ENCODE data around the gene CTSF. TPM values are rescaled to one million over a fixed set of nuclear protein-coding genes. Genes with fewer than 3 reads are reported as not detected.

Gene CTSF
- total and polyA plus RNA-seq, 3 experiments from 2014 or later, result 5.6 to 20.6 (median 6.0) TPM

DNA sequence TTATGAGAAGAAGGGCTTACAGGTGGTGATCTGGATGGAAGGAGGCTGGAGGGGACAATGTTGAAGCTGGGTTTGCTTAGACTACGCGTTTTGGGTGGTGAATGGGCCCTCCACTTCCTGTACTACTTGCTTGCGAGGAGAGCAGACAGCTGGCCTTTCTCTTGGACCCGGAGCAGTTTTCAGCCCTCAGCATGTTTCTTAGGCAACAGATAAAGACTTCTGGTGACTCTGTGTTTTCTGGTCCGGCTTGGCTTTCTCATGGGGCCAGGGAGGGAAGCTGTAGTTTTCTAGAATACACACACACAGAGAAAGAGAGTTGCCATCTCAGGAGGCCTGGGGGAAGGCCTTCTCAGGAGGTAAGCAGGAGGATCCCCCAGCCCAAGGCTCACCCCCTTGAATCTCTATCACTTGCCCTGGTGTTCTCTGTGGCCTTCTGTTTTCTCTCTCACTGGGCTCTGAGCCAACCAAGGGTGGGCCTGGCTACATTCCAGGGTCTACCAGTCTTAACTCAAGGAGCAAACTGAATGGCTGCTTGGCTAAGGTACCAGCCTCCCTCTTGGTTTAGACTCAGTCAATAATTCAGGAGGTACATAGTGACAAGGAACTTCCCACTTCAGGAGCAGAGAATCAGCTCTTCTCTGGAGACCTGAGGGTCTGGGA lies 27.0 kb upstream of the CTSF start:
- ChIA-PET POLR2A (interaction anchor here (0.5 to 1.6 kb wide), 5 partner anchors 21 to 278 kb away, joined by 3 to 5 read pairs (median 4); partner anchors contain the start of gene RBM14), CTCF (interaction anchor here (1.1 to 1.9 kb wide), 6 partner anchors 15 to 239 kb away, joined by 3 read pairs; partner anchors contain the start of gene RBM4B)
- Mint-ChIP-seq H3K36me3 (peaks cover 0 to 21% (median under 1%) of the 10 kb centered on the region in 3 donors), H3K4me3 (peak overlapping the region in 6 of 7 donors; percentile 31 to 77 (median 52)), H3K4me1 (peaks cover 31 to 38% (median 37%) of the 10 kb centered on the region in 3 donors), H3K9me3 (no peaks in the 10 kb centered on the region), H3K27ac (peak overlapping the region in 6 of 8 donors; percentile 48 to 89 (median 65)), H3K27me3 (no peaks in the 10 kb centered on the region)
- peak in 1 of 5 donors; percentile 25 for DNase-seq
- no peaks in the 10 kb centered on the region for H3K27me3 ChIP-seq (ENCODE audit: insufficient read depth, low read length, poor library complexity, severe bottlenecking)
- peaks cover 25% of the 10 kb centered on the region for H3K4me1 ChIP-seq (ENCODE audit: insufficient read depth, low read length)
- peak overlapping the region; percentile 52 for H3K27ac ChIP-seq (ENCODE audit: low read depth, low read length)
- H3K4me3 ChIP-seq (ENCODE audit: low read length), result peak overlapping the region; percentile 24
- no peaks in the 10 kb centered on the region for H3K36me3 ChIP-seq (ENCODE audit: insufficient read depth, low read length)
- H3K9me3 ChIP-seq (ENCODE audit: low read length), result no peaks in the 10 kb centered on the region

DNA sequence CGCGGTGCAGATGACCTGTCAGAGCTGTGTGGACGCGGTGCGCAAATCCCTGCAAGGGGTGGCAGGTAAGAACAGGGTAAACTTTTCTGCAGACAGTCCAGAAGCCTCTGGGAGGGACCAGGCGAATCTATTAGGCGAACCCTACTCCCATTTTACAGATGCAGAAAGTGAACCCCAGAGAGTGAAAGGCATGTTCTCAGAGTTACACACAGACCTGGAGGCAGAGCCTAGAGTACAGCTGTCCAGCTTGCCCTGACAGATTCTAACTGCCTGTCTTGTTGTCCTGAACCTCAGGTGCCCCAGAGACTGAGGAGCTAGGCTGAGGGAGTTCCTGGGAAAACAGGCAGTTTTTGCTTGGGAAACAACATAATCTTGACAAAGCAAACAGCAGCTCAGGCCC lies 25.2 kb upstream of the CTSF start:
- peaks cover 0 to 10% (median 0%) of the 10 kb centered on the region in 3 donors for H3K36me3 Mint-ChIP-seq
- H3K27ac Mint-ChIP-seq, result peak overlapping the region in 7 of 8 donors; percentile 81 to 100 (median 100)
- H3K27me3 Mint-ChIP-seq, result peaks cover 0 to 3% of the 10 kb centered on the region in 2 donors
- POLR2A ChIA-PET, result interaction anchor here (1.1 to 2.4 kb wide), 3 partner anchors 22 to 84 kb away, joined by 3 to 19 read pairs (median 13); partner anchors contain the start of genes RBM4 and RBM4B
- peaks cover 25% of the 10 kb centered on the region for H3K4me1 ChIP-seq (ENCODE audit: insufficient read depth, low read length)
- DNase-seq, result no peak
- peak overlapping the region; percentile 84 to 100 (median 99) for H3K4me3 Mint-ChIP-seq
- H3K36me3 ChIP-seq (ENCODE audit: insufficient read depth, low read length), result no peaks in the 10 kb centered on the region
- CTCF ChIA-PET, result interaction anchor here (0.8 to 1.5 kb wide), 3 partner anchors 14 to 84 kb away, joined by 3 to 5 read pairs (median 5); partner anchors contain the start of gene RBM4B
- H3K9me3 Mint-ChIP-seq, result no peaks in the 10 kb centered on the region
- H3K4me1 Mint-ChIP-seq, result peaks cover 31 to 38% (median 37%) of the 10 kb centered on the region in 3 donors
- no peaks in the 10 kb centered on the region for H3K27me3 ChIP-seq (ENCODE audit: insufficient read depth, low read length, poor library complexity, severe bottlenecking)
- peak overlapping the region; percentile 80 for H3K27ac ChIP-seq (ENCODE audit: low read depth, low read length)
- H3K4me3 ChIP-seq (ENCODE audit: low read length), result peak overlapping the region; percentile 96
- H3K9me3 ChIP-seq (ENCODE audit: low read length), result no peaks in the 10 kb centered on the region

DNA sequence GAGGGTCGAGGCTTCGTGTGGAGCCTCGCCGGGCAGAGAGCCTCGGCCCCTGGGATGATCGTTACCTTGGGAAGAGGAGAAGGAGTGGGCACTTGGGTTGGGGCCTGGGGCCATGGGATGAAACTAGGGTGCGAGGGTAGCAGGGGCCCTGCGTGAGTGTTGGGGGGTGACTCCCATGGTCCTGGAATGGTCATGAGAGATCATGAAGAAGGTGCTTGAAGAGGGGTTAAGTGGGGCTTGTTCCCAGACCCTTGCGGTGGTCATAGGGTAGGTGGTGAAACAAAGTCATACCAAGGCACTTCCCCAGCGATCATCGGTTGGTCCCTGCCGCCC lies 24.9 kb upstream of the CTSF start:
- no peak for DNase-seq
- peaks cover 0 to 3% of the 10 kb centered on the region in 2 donors for H3K27me3 Mint-ChIP-seq
- H3K4me1 ChIP-seq (ENCODE audit: insufficient read depth, low read length), result peaks cover 25% of the 10 kb centered on the region
- ChIA-PET POLR2A (interaction anchor here (1.4 to 2.4 kb wide), 3 partner anchors 23 to 85 kb away, joined by 9 to 19 read pairs (median 13); partner anchors contain the start of genes RBM14, RBM4 and RBM4B), CTCF (interaction anchor here (0.8 to 3.2 kb wide), 9 partner anchors 14 to 85 kb away, joined by 3 to 21 read pairs (median 5); partner anchors contain the start of genes CTSF, RBM4 and RBM4B)
- no peaks in the 10 kb centered on the region for H3K36me3 ChIP-seq (ENCODE audit: insufficient read depth, low read length)
- no peaks in the 10 kb centered on the region for H3K9me3 ChIP-seq (ENCODE audit: low read length)
- peaks cover 0 to 8% (median 0%) of the 10 kb centered on the region in 3 donors for H3K36me3 Mint-ChIP-seq
- peak overlapping the region; percentile 81 to 100 (median 100) for H3K27ac Mint-ChIP-seq
- H3K4me3 Mint-ChIP-seq, result peak overlapping the region; percentile 84 to 100 (median 99)
- H3K27me3 ChIP-seq (ENCODE audit: insufficient read depth, low read length, poor library complexity, severe bottlenecking), result no peaks in the 10 kb centered on the region
- peaks cover 31 to 38% (median 37%) of the 10 kb centered on the region in 3 donors for H3K4me1 Mint-ChIP-seq
- H3K9me3 Mint-ChIP-seq, result no peaks in the 10 kb centered on the region
- H3K27ac ChIP-seq (ENCODE audit: low read depth, low read length), result peak overlapping the region; percentile 80
- H3K4me3 ChIP-seq (ENCODE audit: low read length), result peak overlapping the region; percentile 96

DNA sequence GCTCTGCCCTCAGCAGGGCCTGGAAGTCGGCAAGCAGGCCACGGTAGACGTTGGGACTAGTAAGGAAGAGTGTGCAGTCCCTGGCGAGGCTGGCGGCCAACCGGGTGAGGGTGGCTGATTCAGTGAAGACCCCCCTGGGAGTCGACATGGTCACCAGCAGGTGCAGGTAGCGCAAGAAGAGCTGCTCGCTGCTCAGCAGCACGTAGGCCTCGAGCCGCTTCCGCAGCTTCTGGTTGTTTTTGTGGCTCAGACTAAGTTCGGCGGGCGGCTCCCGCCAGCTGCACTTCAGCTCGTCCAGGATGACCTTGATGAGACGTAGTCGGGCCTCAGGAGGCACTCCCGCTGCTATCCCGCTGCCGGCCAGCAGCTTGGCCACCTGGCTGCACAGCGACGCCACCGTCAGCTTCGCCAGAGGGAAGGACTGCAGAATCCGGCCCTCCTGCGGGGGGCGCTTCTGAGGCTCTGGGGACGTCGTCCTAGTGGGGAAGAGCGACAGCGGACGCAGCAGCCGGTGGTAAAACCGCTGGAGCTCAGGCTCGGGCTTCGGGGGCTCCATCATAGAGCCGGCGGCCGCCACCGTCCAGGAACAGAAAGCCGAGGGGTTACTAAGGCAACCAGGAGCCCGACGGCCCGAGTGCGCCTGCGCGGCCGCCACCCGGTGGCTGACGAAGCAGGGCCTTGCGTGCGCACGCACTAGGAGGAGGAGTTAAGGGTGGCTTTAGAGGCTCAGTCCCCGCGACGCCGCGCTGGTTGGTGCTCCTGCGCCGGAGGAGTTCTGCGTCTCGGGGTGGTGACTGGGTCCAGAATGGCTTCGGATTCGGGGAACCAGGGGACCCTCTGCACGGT lies 24.3 kb upstream of the CTSF start, which contains the start of the genes CCDC87 and CCS:
TSS of gene CCDC87 (minus strand) at position 607 of the 846 bp plus-strand sequence. CDS start at position 559, 48 bp downstream.
TSS of gene CCS (plus strand) at position 729 of the 846 bp plus-strand sequence. CDS start at position 806, 77 bp downstream.
- CTCF ChIA-PET, result interaction anchor here (0.8 to 3.2 kb wide), 11 partner anchors 11 to 114 kb away, joined by 3 to 21 read pairs (median 4); partner anchors contain the start of genes CTSF, RBM4 and RBM4B
- Mint-ChIP-seq H3K4me1 (peaks cover 31 to 38% (median 37%) of the 10 kb centered on the region in 3 donors), H3K36me3 (peaks cover 0 to 8% (median 0%) of the 10 kb centered on the region in 3 donors), H3K4me3 (peak within 1 kb of the TSS; percentile 84 to 100 (median 99)), H3K27ac (peak within 1 kb of the TSS; percentile 81 to 100 (median 100)), H3K27me3 (peaks cover 0 to 3% of the 10 kb centered on the region in 2 donors), H3K9me3 (no peaks in the 10 kb centered on the region)
- Histone ChIP-seq H3K27ac (ENCODE audit: low read depth, low read length) (peak within 1 kb of the TSS; percentile 80), H3K4me1 (ENCODE audit: insufficient read depth, low read length) (peaks cover 25% of the 10 kb centered on the region), H3K4me3 (ENCODE audit: low read length) (peak within 1 kb of the TSS; percentile 96), H3K9me3 (ENCODE audit: low read length) (no peaks in the 10 kb centered on the region), H3K36me3 (ENCODE audit: insufficient read depth, low read length) (no peaks in the 10 kb centered on the region), H3K27me3 (ENCODE audit: insufficient read depth, low read length, poor library complexity, severe bottlenecking) (no peaks in the 10 kb centered on the region)
- peak; percentile 96 to 100 (median 99) for DNase-seq
- POLR2A ChIA-PET, result interaction anchor here (0.7 to 2.4 kb wide), 4 partner anchors 24 to 85 kb away, joined by 6 to 19 read pairs (median 11); partner anchors contain the start of genes RBM14, RBM4 and RBM4B

DNA sequence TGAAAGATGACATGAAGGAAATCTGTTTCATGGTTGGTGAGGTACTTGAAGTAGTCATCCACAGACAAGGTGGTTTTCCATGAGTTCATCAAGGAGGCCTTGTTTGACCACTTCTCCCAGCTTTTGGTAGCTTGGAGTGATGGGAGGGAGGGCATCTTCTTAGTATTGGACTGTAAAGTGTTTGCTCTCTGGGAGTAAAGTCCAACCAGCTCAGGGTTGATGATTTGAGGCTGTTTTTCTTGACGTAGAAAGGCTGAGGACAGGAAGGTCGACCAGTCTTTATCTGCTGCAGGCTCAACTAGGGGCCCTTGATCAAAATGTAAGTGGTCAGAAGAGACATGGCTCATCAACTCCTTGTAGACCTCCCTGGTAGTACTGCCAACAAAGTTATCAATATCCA lies 22.8 kb upstream of the CTSF start:
- POLR2A ChIA-PET, result interaction anchor here (1.2 to 1.3 kb wide), 2 partner anchors 47 to 125 kb away, joined by 3 to 4 read pairs; partner anchors contain the start of gene PELI3
- peaks cover 31 to 34% (median 32%) of the 10 kb centered on the region in 3 donors for H3K4me1 Mint-ChIP-seq
- H3K27ac Mint-ChIP-seq, result peak overlapping the region in 5 of 8 donors; percentile 35 to 100 (median 38)
- H3K36me3 Mint-ChIP-seq, result peaks cover 0 to 8% (median 0%) of the 10 kb centered on the region in 3 donors
- no peaks in the 10 kb centered on the region for H3K36me3 ChIP-seq (ENCODE audit: insufficient read depth, low read length)
- H3K9me3 ChIP-seq (ENCODE audit: low read length), result no peaks in the 10 kb centered on the region
- H3K4me3 Mint-ChIP-seq, result peak overlapping the region in 1 of 7 donors; percentile 20
- H3K27me3 Mint-ChIP-seq, result peaks cover 0 to 3% of the 10 kb centered on the region in 2 donors
- CTCF ChIA-PET, result interaction anchor here (1.4 to 3.2 kb wide), 4 partner anchors 25 to 152 kb away, joined by 4 to 21 read pairs (median 6); partner anchors contain the start of genes MRPL11, RBM14 and RBM4B
- H3K4me1 ChIP-seq (ENCODE audit: insufficient read depth, low read length), result peaks cover 25% of the 10 kb centered on the region
- DNase-seq, result no peak
- H3K4me3 ChIP-seq (ENCODE audit: low read length), result no peak overlapping the region
- no peaks in the 10 kb centered on the region for H3K9me3 Mint-ChIP-seq
- no peak overlapping the region for H3K27ac ChIP-seq (ENCODE audit: low read depth, low read length)
- no peaks in the 10 kb centered on the region for H3K27me3 ChIP-seq (ENCODE audit: insufficient read depth, low read length, poor library complexity, severe bottlenecking)

DNA sequence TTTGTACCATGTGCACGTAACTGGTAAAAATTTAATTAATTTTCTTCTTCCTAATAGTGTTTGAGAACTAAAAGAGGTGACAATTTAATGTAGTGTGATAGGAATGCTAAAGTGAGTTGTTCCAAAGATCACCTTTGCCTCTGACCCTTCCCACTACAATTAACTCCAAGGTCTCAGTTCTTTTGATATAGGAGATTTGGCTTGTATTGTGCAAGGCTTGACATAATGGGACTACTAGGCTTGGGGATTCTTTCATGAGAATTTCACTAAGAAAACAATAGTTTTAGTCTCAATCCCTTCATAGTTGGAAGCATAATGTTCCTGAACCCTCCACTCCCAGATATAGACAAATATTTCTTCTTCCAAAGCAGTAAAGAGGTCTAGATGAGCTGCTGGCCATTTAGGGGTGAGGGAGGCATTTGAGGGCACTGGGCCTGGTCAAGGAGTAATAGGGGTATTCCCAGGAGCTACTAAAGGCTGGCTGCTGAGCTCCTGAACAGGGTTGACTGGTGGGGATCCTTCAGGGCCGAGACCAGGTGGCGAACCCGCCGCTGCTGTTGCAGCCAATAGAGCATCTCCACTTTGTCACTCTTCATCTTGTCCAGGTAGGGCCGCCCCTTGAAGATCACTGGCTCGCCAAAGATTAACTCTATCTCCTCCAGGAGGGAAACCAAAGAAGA lies 21.7 kb upstream of the CTSF start:
- Mint-ChIP-seq H3K9me3 (no peaks in the 10 kb centered on the region), H3K4me3 (peak overlapping the region in 1 of 7 donors; percentile 65), H3K27me3 (peaks cover 0 to 3% of the 10 kb centered on the region in 2 donors), H3K36me3 (peaks cover 0 to 7% (median 0%) of the 10 kb centered on the region in 3 donors), H3K27ac (peak overlapping the region in 4 of 8 donors; percentile 11 to 78 (median 36)), H3K4me1 (peaks cover 23 to 25% (median 24%) of the 10 kb centered on the region in 3 donors)
- ChIA-PET CTCF (interaction anchor here (1.1 to 3.2 kb wide), 4 partner anchors 11 to 151 kb away, joined by 3 to 21 read pairs (median 4); partner anchors contain the start of genes MRPL11, RBM14 and RBM4B), POLR2A (interaction anchor here (0.6 to 1.3 kb wide), 4 partner anchors 46 to 681 kb away, joined by 3 to 4 read pairs (median 3); partner anchors contain the start of gene PELI3)
- Histone ChIP-seq H3K27me3 (ENCODE audit: insufficient read depth, low read length, poor library complexity, severe bottlenecking) (no peaks in the 10 kb centered on the region), H3K36me3 (ENCODE audit: insufficient read depth, low read length) (no peaks in the 10 kb centered on the region), H3K4me3 (ENCODE audit: low read length) (no peak overlapping the region), H3K4me1 (ENCODE audit: insufficient read depth, low read length) (peaks cover 22% of the 10 kb centered on the region), H3K9me3 (ENCODE audit: low read length) (no peaks in the 10 kb centered on the region), H3K27ac (ENCODE audit: low read depth, low read length) (no peak overlapping the region)
- DNase-seq, result no peak

Data from CD8-positive, alpha-beta memory T cell (primary cell).